Stimulated activated CD4-positive, alpha-beta T cell treated with anti-CD3 and anti-CD28 coated beads, Interleukin-4, amount 100 ng/mL, for 1 hour (primary cell): Measurements from ENCODE around the gene TYROBP.
"Not testable (repeated sequence)": the region's sequence is repeated elsewhere in the genome, so short reads cannot be mapped to it uniquely, and the experiment has no call there.

Experiments used
- DNase-seq: peaks from one replicate; pipeline ENCODE4 v3.0.0-alpha.2; 2020

Gene TYROBP

GRCh38 chr19:35931161-35931873 is 23.2 kb upstream of the TYROBP start:
- DNase-seq: peak; percentile 98

DNA sequence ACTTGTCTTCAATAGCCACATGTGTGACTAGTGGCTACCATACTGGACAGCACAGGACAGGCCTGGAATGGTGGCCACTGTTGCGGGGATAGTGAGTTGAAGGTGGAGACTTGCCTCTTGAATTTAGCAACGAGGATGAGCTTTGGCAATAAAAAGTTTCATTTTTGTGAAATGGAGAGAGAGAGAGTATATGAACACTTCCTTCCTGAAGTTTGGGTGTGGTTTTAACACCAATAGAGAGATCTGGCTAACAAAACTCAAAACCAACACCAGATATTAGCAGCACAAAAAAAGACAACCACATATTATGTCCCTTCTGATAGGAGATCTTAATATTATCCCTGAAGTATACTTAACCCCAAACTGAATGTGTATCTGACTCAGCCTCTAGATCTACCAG is 21.8 kb upstream of the TYROBP start:
- no peak for DNase-seq

DNA sequence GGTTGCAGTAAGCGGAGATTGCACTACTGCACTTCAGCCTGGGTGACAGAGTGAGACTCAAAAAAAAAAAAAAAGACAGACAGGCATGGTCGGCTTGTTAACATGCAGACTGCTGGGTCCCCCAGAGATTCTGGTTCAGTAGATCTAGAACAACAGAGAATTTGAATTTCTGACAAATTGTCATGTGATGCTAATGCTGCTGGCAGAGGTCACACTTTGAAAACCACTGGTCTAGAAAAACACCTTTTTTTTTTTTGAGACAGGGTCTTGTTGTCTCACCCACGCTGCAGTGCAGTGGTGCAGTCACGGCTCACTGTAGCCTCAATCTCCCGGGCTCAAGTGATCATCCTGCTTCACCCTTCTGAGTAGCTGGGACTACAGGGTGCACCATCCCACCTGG is 20.4 kb upstream of the TYROBP start:
- no peak for DNase-seq

GRCh38 chr19:35925501-35925900 is 17.4 kb upstream of the TYROBP start:
- DNase-seq: no peak

- DNase-seq: no peak
Measured at GRCh38 chr19:35921012-35921411, 12.9 kb upstream of the TYROBP start.

GRCh38 chr19:35919306-35919705 is 11.2 kb upstream of the TYROBP start:
- no peak for DNase-seq

- no peak for DNase-seq
Measured at GRCh38 chr19:35915443-35915842, 7.3 kb upstream of the TYROBP start.

DNA sequence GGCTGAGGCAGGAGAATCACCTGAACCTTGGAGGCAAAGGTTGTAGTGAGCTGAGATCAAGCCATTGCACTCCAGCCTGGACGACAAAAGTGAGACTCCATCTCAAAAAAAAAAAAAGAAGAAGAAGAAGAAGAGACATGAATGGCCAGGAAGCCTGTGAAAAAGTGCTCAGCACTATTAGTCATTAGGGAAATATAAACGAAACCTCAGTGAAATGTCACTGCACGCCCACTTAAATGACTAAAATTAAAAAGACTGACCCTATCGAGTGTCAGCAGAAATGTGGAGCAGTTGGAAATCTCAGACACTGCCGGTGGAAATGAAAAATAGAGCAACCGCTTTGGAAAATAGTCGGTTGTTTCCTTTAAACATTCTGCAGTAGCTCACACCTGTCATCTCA is 5.5 kb upstream of the TYROBP start:
- DNase-seq: no peak

GRCh38 chr19:35911790-35912189 is 3.7 kb upstream of the TYROBP start:
- no peak for DNase-seq

- DNase-seq: no peak
Measured at GRCh38 chr19:35911173-35911572, 3.1 kb upstream of the TYROBP start.

DNA sequence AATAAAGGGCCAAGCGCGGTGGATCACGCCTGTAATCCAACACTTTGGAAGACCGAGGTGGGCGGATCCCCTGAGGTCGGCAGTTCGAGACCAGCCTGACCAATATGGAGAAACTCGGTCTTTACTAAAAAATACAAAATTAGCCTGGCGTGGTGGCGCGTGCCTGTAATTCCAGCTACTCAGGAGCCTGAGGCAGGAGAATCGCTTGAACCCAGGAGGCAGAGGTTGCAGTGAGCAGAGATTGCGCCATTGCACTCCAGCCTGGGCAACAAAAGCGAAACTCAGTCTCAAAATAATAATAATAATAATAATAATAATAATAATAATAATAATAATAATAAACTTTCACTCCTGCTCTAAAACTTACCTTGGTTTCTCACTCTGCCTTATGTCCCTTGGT is 2.3 kb upstream of the TYROBP start:
- DNase-seq: not testable (repeated sequence)

- DNase-seq: no peak
Measured at GRCh38 chr19:35909684-35910035, 1.6 kb upstream of the TYROBP start.

GRCh38 chr19:35908973-35909683 is 1.0 kb upstream of the TYROBP start:
- no peak for DNase-seq

DNA sequence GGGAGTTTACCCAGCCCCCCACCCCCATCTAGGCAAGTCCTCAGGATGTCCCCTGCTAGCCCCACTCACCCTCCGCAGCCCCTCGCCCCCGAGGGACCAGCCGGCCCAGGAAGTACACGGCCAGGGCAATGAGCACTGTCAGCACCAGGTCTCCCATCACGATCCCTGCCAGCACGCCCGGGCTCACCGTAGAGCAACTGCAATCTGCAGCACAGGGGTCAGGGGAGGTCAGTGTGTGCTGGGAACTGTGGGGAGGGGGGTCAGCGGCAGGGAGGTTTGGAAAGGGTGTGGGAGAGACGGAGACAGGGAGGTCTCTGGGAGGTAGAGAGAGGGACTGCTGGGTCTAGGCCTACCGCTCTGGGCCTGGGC is 734 bp downstream of the TYROBP start:
- DNase-seq: no peak

GRCh38 chr19:35905178-35905727 is 2.8 kb downstream of the TYROBP start:
- no peak for DNase-seq

DNA sequence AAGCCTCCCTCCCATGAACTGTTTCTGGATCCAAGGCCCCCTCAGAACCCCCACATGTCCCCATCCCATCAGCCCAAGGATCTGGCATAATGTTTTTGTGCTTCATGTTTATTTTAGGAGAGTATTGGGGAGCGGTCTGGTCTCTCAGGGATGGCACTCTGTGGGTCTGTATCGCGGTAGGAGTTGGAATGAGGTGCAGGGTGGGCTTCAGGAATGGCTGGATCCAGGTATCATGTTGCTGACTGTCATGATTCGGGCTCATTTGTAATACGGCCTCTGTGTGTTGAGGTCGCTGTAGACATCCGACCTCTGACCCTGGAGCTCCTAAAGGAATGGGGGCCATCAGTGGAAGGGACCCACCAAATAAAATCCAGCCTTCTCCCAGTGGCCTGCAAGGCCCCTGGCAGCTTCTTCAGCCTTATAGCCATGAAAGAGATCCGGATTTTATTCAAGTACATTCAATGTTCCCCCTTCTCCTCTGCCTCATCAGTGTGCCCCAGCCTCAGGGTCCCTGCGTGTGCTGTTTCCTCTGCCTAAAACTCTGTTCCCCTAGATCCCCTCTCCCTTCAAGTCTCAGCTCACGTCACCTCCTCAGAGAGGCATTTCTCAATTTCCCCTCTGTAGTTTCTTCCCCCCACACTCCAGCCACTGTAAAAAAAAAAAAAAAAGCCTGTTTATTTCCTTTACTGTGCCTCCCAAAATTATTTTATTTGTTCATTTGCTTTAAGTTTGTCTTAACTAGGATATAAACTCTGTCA is 3.6 kb downstream of the TYROBP start:
- no peak for DNase-seq

GRCh38 chr19:35903550-35904179 is 4.4 kb downstream of the TYROBP start:
- DNase-seq: peak; percentile 84

GRCh38 chr19:35902870-35903475 is 5.1 kb downstream of the TYROBP start:
- DNase-seq: no peak

GRCh38 chr19:35901854-35902661 is 6.0 kb downstream of the TYROBP start, which contains the start of gene HCST:
TSS of gene HCST (plus strand) at chr19:35902529. CDS start at chr19:35902594, 65 bp downstream.
- peak; percentile 21 for DNase-seq

- DNase-seq: no peak
Measured at GRCh38 chr19:35901055-35901644, 6.9 kb downstream of the TYROBP start.

- DNase-seq: peak; percentile 88
Measured at GRCh38 chr19:35899547-35900214, 8.4 kb downstream of the TYROBP start.
